COLO668 (cell line): ENCODE measurements around the gene DMAC1.

Source experiments
- DNase-seq: peaks from one replicate; lab custom pipeline; 2025; ENCODE audit not compliant: unreplicated experiment; lab: John Stamatoyannopoulos, UW

The DMAC1 gene

GRCh38 chr9:7783635-7784063 lies 15.9 kb downstream of the DMAC1 start:
- no peak for DNase-seq

GRCh38 chr9:7782400-7783120 lies 17.0 kb downstream of the DMAC1 start:
- peak; percentile 7 for DNase-seq

GRCh38 chr9:7780261-7780988 lies 19.2 kb downstream of the DMAC1 start:
- no peak for DNase-seq

- DNase-seq, result no peak
These were observed 20.6 kb downstream of the DMAC1 start for GRCh38 chr9:7778851-7779600.

GRCh38 chr9:7777771-7778170 lies 21.8 kb downstream of the DMAC1 start:
- DNase-seq, result peak; percentile 16

GRCh38 chr9:7770111-7770510 lies 29.5 kb downstream of the DMAC1 start:
- DNase-seq, result no peak

- DNase-seq, result no peak
These were observed 37.0 kb downstream of the DMAC1 start for GRCh38 chr9:7762600-7762999.

- DNase-seq, result no peak
These were observed 39.6 kb downstream of the DMAC1 start for GRCh38 chr9:7760014-7760415.

GRCh38 chr9:7756088-7756487 lies 43.5 kb downstream of the DMAC1 start:
- no peak for DNase-seq

GRCh38 chr9:7752481-7752880 lies 47.1 kb downstream of the DMAC1 start:
- DNase-seq, result no peak
